Measurements from ENCODE around the gene SLC10A3. TPM values are rescaled to one million over a fixed set of nuclear protein-coding genes. Genes with fewer than 3 reads are reported as not detected.

The SLC10A3 gene
- total and polyA plus RNA-seq, 2 of the 8 experiments (the other 6 are each of a cell fraction or from before 2014, with no cell fraction given): 6.8 to 9.5 TPM

DNA sequence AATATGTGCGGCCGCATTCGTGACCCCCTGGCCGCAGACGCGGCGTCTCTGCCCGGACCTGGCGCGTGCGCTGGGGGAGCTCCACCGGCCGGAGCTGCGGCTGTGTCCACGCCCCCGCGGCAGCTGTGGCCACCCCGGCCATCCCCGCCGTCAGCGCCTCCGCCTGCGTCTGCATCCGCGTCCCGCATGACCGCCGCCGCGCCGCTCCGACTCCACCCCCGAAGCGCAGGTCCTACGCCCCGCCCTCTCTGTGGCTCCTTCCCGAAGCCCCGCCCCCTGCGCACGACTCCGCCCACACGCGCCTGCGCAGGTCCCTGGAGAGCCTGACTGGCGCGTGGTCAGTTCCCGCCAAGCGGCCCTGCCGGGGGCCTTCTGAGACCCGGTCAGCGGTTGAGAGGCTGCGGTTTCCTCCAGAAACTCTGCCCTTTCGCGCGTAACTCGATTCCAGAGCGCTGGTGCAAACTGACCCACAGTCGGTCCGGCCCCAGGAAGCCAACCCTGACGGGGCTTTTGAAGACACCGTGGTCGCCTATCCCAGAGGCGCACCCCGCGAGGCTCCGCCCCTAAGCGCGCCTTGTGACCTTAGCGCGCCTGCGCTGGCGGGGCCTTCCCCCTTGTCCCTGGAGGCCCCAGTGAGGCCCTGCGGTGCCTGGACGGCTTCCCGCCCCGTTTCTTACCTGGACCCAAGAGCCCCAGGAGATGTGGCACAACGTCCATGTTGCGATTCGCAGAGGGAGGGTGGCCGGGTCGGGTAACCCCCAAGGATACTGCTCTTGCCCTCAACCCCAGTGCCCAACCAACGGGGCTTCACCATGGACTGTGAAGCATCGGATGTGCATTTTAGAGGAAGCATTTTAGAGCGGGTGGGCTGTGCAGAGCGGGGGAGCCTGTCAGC is 11.5 kb downstream of the SLC10A3 start, which contains the start of gene LAGE3 (continued):
- TF ChIP-seq NRF1 (IDR thresholded peaks at IDR 0.05; ENCODE audit: low read depth, low read length) (peak; percentile 78), EZH2 (IDR thresholded peaks at IDR 0.05; ENCODE audit: low read depth, low read length, severe bottlenecking) (no peak), CHD2 (IDR thresholded peaks at IDR 0.05; ENCODE audit: low read length) (no peak), EGR1 (IDR thresholded peaks at IDR 0.05; ENCODE audit: borderline replicate concordance, low read depth, low read length) (peak; percentile 12; the same call in 1 of the 2 replicates), TAF1 (IDR thresholded peaks at IDR 0.05; ENCODE audit: low read depth, low read length) (peak; percentile 60), POLR2A (IDR thresholded peaks at IDR 0.05; ENCODE audit: control extremely low read depth in 1 of 2, low read depth in 2 of 2, low read length in 2 of 2) (peak in 1 of 2 experiments; percentile 62; a peak in 2 of 3 replicates), MAFK (IDR thresholded peaks at IDR 0.05; ENCODE audit: low read depth, low read length) (no peak), TBP (IDR thresholded peaks at IDR 0.05; ENCODE audit: low read depth, low read length) (peak; percentile 10; the same call in 1 of the 2 replicates), BRCA1 (IDR thresholded peaks at IDR 0.05; ENCODE audit: low read depth, low read length) (no peak)

Data from H1 (cell line).